Measurements from ENCODE around the gene SMPD2.
A peak's percentile ranks its signal among the peaks of the same experiment; 100 is the strongest.

Gene SMPD2

GRCh38 chr6:109480993-109481480 lies 40.5 kb downstream of the SMPD2 start:
- Histone ChIP-seq H3K9me3 (ENCODE audit: control insufficient read depth, insufficient read depth, low read length) (no peaks in the 10 kb centered on the region), H3K9ac (ENCODE audit: low read depth, low read length) (no peak overlapping the region), H3K36me3 (ENCODE audit: control insufficient read depth, insufficient read depth, low read length) (peaks cover 7% of the 10 kb centered on the region), H3K27me3 (ENCODE audit: control insufficient read depth, insufficient read depth, low read length) (no peaks in the 10 kb centered on the region), H3K4me3 (ENCODE audit: low read depth, low read length) (peak overlapping the region; percentile 6), H3K4me1 (ENCODE audit: control insufficient read depth, insufficient read depth, low read length) (peaks cover 24% of the 10 kb centered on the region)

- Histone ChIP-seq H3K9ac (ENCODE audit: low read depth, low read length) (peak within 1 kb of the TSS; percentile 78), H3K4me1 (ENCODE audit: control insufficient read depth, insufficient read depth, low read length) (peaks cover 19% of the 10 kb centered on the region), H3K27me3 (ENCODE audit: control insufficient read depth, insufficient read depth, low read length) (no peaks in the 10 kb centered on the region), H3K4me3 (ENCODE audit: low read depth, low read length) (peak within 1 kb of the TSS; percentile 92), H3K36me3 (ENCODE audit: control insufficient read depth, insufficient read depth, low read length) (peaks cover 3% of the 10 kb centered on the region), H3K9me3 (ENCODE audit: control insufficient read depth, insufficient read depth, low read length) (no peaks in the 10 kb centered on the region)
Measured at GRCh38 chr6:109482905-109483734, 42.6 kb downstream of the SMPD2 start, which contains the start of gene ZBTB24. Gene ZBTB24 (minus strand): TSS chr6:109483219. CDS start chr6:109482026, 1,193 bp downstream.

- Histone ChIP-seq H3K9ac (ENCODE audit: low read depth, low read length) (no peak overlapping the region), H3K27me3 (ENCODE audit: control insufficient read depth, insufficient read depth, low read length) (no peaks in the 10 kb centered on the region), H3K9me3 (ENCODE audit: control insufficient read depth, insufficient read depth, low read length) (no peaks in the 10 kb centered on the region), H3K4me3 (ENCODE audit: low read depth, low read length) (peak overlapping the region; percentile 67), H3K36me3 (ENCODE audit: control insufficient read depth, insufficient read depth, low read length) (peaks cover 3% of the 10 kb centered on the region), H3K4me1 (ENCODE audit: control insufficient read depth, insufficient read depth, low read length) (peaks cover 16% of the 10 kb centered on the region)
Measured at GRCh38 chr6:109483735-109484057, 43.2 kb downstream of the SMPD2 start.

DNA sequence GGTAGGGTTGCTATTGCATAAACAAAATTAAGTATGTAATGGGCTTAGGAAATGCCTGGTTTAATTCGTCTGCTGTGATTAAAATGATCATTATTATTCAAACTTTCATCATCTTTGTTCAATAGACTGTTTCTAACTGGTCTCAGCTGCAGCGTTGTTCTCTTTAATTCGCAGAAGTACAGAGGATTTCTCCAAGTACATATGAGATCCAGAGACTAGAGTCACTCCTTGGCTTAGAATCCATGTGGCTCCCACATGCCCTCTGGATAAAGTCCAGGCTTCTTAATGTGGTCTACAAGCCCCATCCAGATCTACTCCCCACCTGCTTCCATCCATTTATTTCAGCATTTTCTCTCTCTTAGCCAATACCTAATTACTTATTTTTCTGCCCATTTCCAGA lies 43.6 kb downstream of the SMPD2 start:
- H3K9ac ChIP-seq (ENCODE audit: low read depth, low read length), result no peak overlapping the region

GRCh38 chr6:109485266-109485935 lies 44.9 kb downstream of the SMPD2 start:
- Histone ChIP-seq H3K36me3 (ENCODE audit: control insufficient read depth, insufficient read depth, low read length) (peaks cover 3% of the 10 kb centered on the region), H3K27me3 (ENCODE audit: control insufficient read depth, insufficient read depth, low read length) (no peaks in the 10 kb centered on the region), H3K4me1 (ENCODE audit: control insufficient read depth, insufficient read depth, low read length) (peaks cover 14% of the 10 kb centered on the region), H3K9ac (ENCODE audit: low read depth, low read length) (no peak overlapping the region), H3K9me3 (ENCODE audit: control insufficient read depth, insufficient read depth, low read length) (no peaks in the 10 kb centered on the region), H3K4me3 (ENCODE audit: low read depth, low read length) (no peak overlapping the region)

More for the DNA sequence above, 43.6 kb downstream of the SMPD2 start:
- Histone ChIP-seq H3K36me3 (ENCODE audit: control insufficient read depth, insufficient read depth, low read length) (peaks cover 3% of the 10 kb centered on the region), H3K4me3 (ENCODE audit: low read depth, low read length) (peak overlapping the region; percentile 67), H3K9me3 (ENCODE audit: control insufficient read depth, insufficient read depth, low read length) (no peaks in the 10 kb centered on the region), H3K4me1 (ENCODE audit: control insufficient read depth, insufficient read depth, low read length) (peaks cover 14% of the 10 kb centered on the region), H3K27me3 (ENCODE audit: control insufficient read depth, insufficient read depth, low read length) (no peaks in the 10 kb centered on the region)

- Histone ChIP-seq H3K9ac (ENCODE audit: low read depth, low read length) (no peak overlapping the region), H3K4me1 (ENCODE audit: control insufficient read depth, insufficient read depth, low read length) (peaks cover 17% of the 10 kb centered on the region), H3K36me3 (ENCODE audit: control insufficient read depth, insufficient read depth, low read length) (peaks cover 3% of the 10 kb centered on the region), H3K4me3 (ENCODE audit: low read depth, low read length) (no peak overlapping the region), H3K27me3 (ENCODE audit: control insufficient read depth, insufficient read depth, low read length) (no peaks in the 10 kb centered on the region), H3K9me3 (ENCODE audit: control insufficient read depth, insufficient read depth, low read length) (no peaks in the 10 kb centered on the region)
Measured at GRCh38 chr6:109486068-109486467, 45.5 kb downstream of the SMPD2 start.

- H3K4me1 ChIP-seq (ENCODE audit: control insufficient read depth, insufficient read depth, low read length), result peaks cover 25% of the 10 kb centered on the region
- H3K4me3 ChIP-seq (ENCODE audit: low read depth, low read length), result no peak overlapping the region
- no peak overlapping the region for H3K9ac ChIP-seq (ENCODE audit: low read depth, low read length)
- H3K36me3 ChIP-seq (ENCODE audit: control insufficient read depth, insufficient read depth, low read length), result no peaks in the 10 kb centered on the region
- no peaks in the 10 kb centered on the region for H3K9me3 ChIP-seq (ENCODE audit: control insufficient read depth, insufficient read depth, low read length)
- H3K27me3 ChIP-seq (ENCODE audit: control insufficient read depth, insufficient read depth, low read length), result no peaks in the 10 kb centered on the region
Measured at GRCh38 chr6:109488001-109488400, 47.5 kb downstream of the SMPD2 start.

DNA sequence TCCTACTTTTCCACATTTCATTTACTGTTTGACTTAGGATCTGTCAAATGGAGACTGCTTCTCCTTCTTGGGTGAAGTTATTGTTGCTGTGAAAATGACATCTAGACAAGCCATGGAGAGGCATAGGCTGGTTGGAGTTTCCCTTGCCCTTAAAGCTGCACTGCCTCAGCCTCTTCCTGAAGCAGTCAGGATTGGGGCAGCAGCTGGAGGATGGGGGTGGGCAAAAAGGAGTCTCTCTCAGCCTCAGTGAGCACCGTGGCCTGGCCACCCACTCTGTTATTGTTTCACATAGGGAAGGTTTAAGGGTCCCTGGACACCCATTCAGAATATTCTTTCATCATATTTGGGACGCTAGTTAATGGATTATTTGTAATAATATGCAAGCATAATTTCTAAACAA lies 50.2 kb downstream of the SMPD2 start:
- H3K4me1 ChIP-seq (ENCODE audit: control insufficient read depth, insufficient read depth, low read length), result peaks cover 25% of the 10 kb centered on the region
- H3K9ac ChIP-seq (ENCODE audit: low read depth, low read length), result peak overlapping the region; percentile 8
- no peak overlapping the region for H3K4me3 ChIP-seq (ENCODE audit: low read depth, low read length)
- no peaks in the 10 kb centered on the region for H3K27me3 ChIP-seq (ENCODE audit: control insufficient read depth, insufficient read depth, low read length)
- no peaks in the 10 kb centered on the region for H3K9me3 ChIP-seq (ENCODE audit: control insufficient read depth, insufficient read depth, low read length)
- no peaks in the 10 kb centered on the region for H3K36me3 ChIP-seq (ENCODE audit: control insufficient read depth, insufficient read depth, low read length)

- Histone ChIP-seq H3K4me1 (ENCODE audit: control insufficient read depth, insufficient read depth, low read length) (peaks cover 25% of the 10 kb centered on the region), H3K9me3 (ENCODE audit: control insufficient read depth, insufficient read depth, low read length) (no peaks in the 10 kb centered on the region), H3K27me3 (ENCODE audit: control insufficient read depth, insufficient read depth, low read length) (no peaks in the 10 kb centered on the region), H3K4me3 (ENCODE audit: low read depth, low read length) (no peak overlapping the region), H3K36me3 (ENCODE audit: control insufficient read depth, insufficient read depth, low read length) (no peaks in the 10 kb centered on the region), H3K9ac (ENCODE audit: low read depth, low read length) (peak overlapping the region; percentile 8)
Measured at GRCh38 chr6:109491207-109491938, 50.8 kb downstream of the SMPD2 start.
